Stimulated activated CD4-positive, alpha-beta T cell treated with anti-CD3 and anti-CD28 coated beads, Interleukin-15, amount 100 ng/mL, for 24 hours (primary cell): ENCODE data around the gene TRIM41.

Experiments
- DNase-seq: peaks from one replicate; pipeline ENCODE4 v3.0.0-alpha.2; 2020

The TRIM41 gene

DNA sequence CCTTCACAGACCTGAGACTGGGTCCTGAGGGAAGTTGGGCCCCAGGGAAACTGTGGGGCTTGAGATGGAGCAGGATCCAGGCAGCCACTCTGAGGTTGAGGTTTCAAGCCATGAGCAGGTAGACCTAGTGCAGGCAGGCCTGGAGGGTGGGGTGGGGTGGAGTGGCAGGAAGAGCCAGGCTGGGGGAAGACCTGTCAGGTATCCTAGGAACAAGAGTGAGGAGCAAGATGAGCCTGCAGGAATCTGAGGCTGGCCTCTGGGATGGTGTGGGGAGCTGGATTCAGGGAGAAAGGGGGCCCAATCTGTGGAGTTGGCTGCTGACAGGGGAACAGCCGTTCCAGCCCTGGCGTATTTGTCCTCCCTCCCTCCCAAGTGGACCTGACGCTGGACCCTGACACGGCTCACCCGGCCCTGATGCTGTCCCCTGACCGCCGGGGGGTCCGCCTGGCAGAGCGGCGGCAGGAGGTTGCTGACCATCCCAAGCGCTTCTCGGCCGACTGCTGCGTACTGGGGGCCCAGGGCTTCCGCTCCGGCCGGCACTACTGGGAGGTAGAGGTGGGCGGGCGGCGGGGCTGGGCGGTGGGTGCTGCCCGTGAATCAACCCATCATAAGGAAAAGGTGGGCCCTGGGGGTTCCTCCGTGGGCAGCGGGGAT, 10.8 kb downstream of the TRIM41 start:
- DNase-seq, result no peak

DNA sequence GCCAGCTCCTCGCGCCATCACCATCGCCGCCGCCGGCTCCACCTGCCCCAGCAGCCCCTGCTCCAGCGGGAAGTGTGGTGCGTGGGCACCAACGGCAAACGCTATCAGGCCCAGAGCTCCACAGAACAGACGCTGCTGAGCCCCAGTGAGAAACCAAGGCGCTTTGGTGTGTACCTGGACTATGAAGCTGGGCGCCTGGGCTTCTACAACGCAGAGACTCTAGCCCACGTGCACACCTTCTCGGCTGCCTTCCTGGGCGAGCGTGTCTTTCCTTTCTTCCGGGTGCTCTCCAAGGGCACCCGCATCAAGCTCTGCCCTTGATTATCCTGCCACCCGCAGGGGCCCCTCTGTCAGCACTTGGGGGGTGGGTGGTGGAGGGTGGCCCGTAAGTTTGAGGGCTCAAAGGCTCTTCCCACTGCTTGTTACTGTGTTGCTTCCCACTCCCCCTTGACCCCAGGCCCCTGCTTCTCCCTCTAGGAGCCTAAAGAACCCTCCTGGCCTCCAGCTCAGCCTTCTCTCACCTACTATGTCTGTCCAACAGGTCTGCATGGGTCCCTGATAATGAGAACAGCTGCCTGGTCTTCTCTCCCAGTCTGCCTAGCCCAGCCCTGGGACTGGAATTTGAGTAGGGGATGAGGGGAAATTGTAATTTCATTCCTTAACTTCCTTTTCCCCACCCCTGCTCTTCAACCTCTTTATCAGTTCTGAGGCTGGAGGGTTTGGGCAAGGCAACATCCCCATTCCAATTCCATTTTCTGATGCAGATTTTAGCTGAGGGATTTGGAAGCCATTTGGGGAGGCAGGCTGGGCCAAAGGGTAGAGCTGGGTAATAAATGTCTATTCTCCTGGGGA, 11.6 kb downstream of the TRIM41 start:
- DNase-seq, result no peak

DNA sequence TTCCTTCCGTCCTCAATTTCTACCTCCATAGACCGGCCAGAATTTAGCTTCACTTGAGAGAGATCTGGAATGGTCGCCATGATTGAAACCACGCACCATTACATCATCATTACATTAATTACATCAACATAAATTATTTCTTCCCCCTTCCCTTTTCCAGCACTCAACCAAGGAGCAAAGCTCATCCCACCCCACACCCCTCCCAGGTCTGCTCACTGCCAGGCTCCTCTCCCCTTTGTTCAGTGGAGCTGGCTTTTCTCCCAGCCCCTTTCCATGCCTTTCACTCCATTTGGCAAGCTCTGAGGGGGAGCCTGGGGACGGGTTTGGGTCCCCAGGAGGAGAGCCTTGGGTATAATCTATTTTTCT, 12.2 kb downstream of the TRIM41 start:
- DNase-seq, result no peak

DNA sequence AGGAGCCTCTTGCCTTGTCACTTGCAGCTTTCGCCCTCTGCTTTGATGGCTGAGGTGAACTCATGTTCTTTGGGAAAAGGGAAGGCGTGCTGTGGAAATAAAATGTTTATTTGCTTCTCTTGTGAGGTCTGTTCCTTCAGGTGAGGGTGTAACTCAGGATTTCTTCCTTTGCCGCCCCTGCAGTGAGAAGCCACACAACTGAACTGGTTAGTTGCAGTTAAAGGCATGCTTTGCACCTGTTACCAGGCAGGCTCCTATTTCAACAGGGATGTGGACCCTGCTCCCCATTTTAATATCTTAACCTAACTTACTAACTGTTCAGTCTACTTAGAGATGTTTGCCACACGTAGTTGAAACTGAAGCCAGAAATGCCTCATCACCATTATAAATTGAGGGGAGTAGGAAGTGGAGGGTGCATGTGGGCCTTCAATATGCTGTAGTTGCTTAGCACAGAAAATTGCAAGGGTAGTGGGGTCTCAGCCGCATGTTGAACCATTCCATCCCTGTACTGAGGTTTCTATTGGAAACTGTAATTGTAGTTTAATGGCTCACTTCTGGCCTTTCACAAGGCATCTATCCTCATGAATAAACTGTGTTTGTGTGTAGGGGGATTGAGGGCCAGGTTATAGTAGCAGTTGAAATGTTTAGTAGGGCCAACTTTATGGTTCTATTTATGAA, 12.7 kb downstream of the TRIM41 start:
- no peak for DNase-seq

DNA sequence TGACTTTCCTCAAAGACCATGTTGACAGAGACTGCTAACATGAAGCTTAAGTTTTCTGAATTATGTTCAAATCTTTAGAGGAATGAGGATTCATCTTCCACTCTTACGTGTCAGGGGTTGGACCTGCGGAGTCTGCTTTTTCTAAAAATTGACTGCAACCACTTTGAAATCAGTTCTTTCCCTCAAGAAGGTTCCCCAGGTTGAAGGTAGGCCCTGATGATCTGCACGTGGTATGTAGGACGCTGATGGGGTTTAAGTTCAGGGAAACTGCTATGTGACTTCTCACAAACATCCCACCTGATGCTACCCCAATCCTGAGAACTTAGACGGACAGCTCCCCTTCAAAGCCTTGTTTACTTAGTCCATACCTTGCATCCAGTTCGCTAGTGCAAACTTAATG, 13.4 kb downstream of the TRIM41 start:
- DNase-seq, result no peak

DNA sequence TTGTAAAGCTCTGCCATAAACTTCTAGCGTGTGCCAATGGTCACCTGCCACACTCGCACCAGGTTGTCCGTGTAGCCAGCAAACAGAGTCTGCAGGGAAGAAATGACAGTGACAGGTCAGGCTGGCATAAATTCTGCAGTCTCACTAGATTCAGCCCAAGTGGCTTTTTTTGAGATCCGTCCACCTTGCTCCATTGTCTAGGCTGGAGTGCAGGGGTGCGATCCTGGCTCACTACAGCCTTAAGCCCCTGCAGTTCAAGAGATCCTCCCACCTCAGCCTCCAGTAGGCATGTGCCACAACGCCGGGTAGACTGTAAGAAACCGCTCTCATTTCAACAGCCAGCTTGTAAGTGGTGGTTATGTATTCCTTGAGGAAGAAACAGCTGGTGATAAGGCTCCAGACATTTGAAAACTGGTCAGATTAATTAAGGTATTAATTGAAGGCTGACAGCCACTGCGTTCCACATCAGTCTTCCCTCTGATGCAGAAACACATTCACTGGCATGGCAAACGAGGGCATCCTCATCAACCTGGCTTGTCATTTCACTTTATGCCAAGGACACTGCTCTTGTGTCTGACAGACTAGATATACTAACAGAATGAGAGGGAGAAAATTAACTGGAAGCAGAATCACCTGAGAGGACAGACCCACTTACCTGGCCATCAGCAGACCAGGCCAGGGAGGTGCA, 14.0 kb downstream of the TRIM41 start:
- DNase-seq, result no peak

DNA sequence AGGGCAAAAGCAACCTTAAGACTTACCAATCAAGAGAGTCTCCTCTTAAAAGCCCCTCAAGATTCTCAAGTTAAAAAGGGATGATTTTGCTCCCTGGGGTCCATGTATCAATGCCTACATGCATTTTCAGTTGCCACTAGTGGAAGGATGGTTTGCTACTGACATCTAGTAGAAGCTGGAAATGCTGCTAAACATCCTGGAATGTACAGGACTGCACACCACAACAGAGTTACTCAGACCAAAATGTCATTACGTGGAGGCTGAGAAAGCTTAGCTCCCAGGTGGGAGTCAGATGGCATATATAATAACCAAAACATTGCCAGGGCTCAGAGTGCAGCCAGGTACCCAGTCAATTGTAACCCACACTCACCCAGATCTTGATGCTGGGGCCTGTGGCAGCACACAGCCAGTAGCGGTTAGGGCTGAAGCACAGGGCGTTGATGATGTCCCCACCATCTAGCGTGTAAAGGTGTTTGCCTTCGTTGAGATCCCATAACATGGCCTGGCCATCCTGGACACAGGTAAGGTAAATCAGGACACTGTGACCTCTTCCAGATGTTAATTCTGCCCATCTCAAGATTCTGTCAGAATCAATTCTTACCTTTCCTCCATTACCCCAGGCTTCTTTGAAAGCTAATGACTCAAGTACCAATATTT, 14.8 kb downstream of the TRIM41 start:
- no peak for DNase-seq

DNA sequence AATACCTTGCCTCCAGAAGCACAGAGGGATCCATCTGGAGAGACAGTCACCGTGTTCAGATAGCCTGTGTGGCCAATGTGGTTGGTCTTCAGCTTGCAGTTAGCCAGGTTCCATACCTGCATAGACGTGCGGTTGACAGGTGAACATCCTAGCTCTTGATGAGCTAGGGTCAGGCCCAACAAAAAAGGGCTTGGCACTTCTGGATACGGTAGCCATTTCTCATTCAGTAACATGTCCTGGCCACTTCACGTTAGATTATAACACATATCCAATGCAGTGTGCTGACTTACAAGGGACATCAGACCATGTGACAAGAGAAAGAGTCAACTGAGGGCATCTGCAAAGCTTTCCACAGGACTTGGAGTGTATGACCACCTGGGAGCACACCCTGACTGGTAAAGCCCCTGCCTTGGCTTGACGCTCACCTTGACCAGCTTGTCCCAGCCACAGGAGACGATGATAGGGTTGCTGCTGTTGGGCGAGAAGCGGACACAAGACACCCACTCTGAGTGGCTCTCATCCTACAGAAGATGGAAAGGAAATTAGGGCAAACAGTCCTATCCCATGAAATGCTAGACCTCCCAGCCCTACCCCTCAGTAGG, 16.1 kb downstream of the TRIM41 start:
- no peak for DNase-seq

DNA sequence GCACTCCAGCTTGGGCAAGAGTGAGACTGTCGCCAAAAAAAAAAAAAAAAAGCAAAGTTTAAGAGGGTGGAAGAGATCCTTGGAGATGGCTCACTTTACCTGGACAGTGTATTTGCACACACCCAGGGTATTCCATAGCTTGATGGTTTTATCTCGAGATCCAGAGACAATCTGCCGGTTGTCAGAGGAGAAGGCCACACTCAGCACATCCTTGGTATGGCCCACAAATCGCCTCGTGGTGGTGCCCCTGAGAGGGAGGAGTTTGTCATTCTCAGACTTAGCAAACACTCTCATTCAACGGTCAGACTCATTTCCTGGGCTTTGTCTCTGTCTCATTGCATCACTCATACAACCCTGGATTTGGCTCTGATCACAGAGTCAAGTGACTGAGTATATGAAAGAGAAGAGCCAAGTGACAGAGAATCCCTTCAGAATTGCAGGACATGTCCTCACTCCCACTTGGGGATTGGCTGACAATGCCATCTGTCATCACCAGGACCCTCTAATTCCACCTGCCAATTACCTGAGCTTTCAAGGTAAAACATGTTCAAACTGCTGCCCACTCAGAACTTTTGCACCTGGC, 18.4 kb downstream of the TRIM41 start:
- peak; percentile 71 for DNase-seq

DNA sequence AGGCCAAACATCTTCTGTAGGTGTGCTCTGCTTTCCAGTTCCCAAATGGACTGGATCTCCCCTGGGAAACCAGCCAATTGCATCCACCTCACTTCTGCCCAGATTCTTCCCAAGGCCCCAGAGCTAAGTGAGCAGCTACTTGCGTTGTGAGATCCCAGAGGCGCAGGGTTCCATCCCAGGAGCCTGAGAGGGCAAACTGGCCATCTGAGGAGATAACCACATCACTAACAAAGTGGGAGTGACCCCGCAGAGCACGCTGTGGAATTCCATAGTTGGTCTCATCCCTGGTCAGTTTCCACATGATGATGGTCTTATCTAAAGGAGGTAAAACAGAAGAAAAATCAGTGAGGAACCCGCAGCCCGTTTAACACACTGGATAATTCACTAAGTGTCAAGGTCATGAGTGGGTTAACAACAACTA, 19.0 kb downstream of the TRIM41 start:
- DNase-seq, result no peak

DNA sequence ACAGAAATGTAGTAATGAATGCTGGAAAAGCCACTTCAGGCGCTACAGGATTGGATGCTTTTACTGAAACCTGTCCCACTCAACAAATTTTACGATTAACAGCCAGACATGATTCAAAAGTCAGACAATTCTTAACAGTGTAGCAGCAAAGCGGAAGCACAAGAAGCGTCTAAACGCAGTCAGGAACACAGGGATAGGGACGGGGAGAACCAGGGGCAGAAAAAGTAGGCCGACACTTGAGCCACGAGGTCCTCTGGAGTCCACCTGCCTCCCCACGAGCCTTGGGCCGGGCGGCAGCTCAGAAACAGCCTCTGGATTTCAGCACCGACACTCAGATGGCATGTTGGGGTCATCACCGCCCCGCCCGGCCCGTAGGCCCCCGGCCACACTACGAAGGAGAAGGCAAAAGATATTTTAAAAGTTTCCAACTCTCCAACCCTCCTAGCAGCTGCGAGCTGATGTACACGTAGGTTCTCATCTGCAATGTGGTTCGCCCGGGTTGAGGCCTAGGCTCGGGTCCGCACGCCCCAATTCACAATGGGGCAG, 20.0 kb downstream of the TRIM41 start:
- DNase-seq, result no peak

DNA sequence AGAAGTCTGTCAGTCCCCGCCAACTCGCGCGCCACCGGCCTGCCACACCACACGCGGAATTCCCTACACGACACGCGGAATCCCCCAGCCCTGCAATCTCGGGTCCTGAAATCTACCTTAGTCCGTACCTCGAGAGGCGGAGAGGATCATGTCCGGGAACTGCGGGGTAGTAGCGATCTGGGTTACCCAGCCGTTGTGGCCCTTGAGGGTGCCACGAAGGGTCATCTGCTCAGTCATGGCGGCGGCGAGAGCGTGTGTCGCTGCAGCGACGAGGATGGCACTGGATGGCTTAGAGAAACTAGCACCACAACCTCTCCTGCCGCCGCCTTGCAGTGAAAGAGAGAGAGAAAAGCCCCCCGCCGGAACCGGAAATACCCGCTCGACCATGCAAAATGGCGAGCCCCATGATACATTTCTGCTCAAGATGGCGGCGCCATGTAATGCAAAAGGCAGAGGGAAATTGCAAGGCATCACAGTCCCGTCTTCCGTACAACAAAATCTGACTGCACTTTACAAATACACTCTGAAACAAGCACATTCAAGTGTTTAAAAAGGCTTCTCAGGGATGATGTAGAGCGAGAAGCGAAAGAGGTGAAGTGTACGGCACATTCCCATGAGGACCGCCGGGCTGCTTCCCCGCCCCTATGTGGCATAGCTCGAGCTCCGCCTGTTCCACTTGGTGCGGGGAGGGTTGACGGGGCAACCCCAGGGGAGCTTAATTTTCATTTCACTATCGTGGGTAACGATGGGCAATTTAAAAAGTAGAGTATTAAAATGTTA, 20.7 kb downstream of the TRIM41 start, which contains the start of gene RACK1:
Gene RACK1 (minus strand): TSS at position 343 of the 780 bp plus-strand sequence. CDS start 106 bp downstream, at position 237.
- peak; percentile 92 for DNase-seq

DNA sequence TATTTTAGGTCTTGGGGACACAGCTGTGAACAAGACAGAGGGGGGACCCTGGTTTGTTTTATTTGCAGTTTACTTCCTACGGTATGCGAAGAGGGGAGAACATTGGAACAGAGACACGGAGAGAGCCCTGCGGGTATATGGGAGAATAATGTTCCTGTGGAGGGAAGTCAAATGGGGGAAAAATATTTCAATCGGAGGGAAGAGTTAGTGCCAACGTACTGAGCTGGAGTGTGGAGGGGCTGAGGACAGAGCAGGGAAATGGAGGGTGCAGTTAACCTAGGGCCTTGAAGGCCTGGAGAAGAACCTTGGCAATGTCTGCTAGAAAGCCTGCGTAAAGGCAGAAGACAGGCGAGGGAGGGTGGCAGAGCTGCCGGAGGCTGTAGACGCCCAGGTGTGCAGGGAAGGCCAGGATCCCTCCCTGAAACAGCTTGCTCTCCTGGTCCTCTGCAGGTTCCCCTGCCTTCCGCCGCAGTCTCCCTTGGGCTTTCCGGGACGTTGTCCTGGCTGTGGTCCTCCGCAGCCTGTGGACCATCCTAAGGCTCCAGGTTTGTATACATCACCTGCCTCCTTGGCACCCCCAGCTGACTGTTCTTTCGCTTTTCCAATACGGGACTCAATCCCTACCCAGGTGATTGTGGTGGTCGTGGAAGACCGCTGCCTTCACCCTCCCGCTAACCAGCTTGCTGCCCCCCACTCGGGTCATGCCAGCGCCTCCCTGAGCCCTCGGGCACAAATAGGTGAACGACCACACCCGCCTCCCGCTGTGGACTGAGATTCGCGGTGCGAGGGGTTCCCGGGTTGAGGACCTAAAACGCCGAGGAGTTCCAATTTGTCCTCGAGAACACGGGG, 22.6 kb downstream of the TRIM41 start:
- DNase-seq, result no peak

DNA sequence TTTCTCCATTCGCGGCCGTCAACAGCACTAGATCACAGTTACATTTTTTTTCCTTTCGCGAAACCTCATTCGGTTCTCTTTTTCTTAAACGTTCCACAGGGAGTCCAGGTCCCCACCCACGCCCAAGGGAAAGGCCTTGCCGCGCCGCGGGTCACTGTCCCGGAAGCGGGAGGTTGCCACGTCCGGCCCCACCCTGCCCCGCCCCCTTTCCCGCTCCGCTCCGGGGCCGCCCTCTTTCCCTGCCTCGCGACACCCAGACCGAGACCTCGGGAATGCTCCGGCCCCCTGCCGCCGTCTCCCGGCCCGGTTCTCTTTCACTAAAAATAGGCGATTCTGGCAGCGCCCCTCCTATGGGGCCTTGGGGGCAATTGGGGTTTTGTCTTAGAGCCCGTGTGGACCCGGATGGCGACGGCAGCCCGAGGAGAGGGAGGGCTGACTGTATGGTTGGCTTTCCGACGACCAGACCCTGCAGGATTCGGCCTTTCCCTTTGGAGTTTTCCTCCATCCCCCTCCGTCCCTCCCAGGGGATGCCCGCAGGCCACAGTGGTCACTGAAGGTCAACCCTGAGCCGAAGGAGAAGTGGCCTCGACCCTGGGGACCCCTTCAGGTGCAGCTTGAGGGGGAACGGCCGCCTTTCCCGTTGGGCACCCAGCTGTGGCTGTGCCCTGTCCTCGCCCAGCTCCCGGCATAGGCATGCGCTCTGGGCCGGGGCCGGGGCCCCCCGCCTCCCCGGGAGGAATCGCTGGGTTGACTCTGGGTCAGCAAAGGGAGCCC, 23.4 kb downstream of the TRIM41 start:
- peak; percentile 92 for DNase-seq

DNA sequence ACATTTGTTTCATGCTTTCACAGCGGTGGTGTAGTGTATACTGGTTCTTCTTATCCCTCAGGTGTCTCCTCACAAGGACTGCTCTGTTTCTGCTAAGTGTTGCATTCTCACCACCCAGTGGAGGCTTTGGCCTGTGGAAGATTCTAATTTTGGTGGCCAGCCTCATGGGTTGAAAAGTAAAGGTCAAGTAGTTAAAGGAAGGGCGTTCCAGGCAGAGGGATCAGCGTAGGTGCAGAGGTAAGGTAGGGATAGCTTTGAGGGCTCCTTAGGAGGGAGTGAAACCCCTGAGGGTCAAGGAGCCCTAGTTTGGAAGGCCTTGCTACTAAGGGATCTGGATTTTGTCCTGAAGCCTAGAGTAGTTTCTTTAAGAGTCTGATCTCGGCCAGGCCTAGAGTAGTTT, 25.2 kb downstream of the TRIM41 start:
- DNase-seq, result no peak

DNA sequence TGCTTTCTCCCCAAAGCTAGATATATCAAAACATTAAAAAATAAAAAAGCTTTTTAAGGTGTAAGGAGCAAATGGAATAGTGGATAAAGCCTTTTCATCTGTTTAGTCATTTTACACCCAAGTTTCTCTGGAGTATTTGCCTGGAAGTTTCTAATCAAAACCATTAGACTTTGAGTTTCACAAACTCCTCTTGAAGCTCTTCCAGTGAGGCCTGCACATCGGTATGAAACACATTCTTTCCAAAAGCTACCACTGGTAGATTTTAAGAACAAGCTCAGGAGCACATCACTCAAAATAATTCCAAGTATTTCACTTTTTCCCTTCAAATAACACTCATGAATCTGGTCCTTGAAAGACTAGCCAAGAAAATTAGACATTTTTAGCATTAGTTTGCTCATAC, 32.2 kb downstream of the TRIM41 start:
- no peak for DNase-seq

DNA sequence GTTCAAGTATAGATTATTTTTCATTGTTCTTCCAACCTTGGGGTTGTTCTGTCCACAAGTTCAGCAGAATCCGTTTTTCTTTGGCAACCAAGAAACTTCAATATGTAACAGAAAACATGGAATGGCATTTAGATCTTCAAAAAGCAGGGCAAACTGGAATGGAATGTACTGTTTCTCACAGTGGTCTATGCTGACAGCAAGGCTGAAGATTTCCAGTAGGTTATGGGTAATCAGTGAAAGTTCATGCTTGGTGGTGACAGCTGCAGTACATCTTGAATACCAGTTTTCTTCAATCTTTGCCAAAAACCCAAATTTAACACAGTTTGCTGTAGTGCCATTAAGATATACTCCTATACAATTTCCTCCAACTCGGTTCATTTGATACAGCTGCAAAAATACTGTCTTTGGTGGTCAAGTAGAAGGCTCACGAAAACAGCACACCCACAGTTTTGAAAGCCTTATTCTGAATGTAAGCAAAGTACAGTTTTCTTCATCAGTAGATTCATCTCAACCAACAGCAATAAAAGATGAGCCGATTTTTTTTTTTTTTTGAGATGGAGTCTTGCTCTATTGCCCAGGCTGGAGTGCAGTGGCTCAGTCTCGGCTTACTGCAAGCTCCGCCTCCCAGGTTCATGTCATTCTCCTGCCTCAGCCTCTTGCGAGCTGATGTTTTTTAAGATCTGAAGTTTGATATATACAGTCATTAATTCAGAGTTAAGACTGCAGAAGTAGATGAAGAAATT, 32.9 kb downstream of the TRIM41 start:
- DNase-seq, result no peak

DNA sequence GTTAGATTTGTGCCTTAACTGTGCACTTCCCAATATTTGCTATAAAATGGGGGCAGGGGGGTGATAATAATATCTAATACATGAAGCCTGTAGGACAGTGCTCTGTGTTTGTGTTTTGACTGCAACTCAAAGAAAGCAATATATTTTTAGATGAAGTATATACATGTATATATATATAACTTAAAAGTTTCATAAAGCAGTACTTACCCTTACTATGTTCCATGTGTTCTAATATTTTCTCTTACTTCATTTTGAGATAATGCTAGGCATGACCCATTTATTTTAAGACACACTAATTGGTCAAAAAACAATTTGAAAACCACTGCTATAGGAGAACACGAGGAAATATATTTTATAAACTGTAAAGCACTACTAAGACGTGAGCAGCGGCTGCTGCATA, 35.5 kb downstream of the TRIM41 start:
- DNase-seq, result no peak
